BLaER1 (cell line): ENCODE results near the gene OR51S1.
"Not testable (repeated sequence)": the region's sequence is repeated elsewhere in the genome, so short reads cannot be mapped to it uniquely, and the experiment has no call there.

Experiments
- H3K27ac ChIP-seq: shearing (Covaris generic); formaldehyde crosslinking; 2 replicates; pipeline ENCODE4 v1.8.1; 2022
- H3K27me3 ChIP-seq: shearing (Covaris generic); formaldehyde crosslinking; 2 replicates; pipeline ENCODE4 v1.8.1; 2022
- H3K36me3 ChIP-seq: shearing (Covaris generic); formaldehyde crosslinking; 2 replicates; pipeline ENCODE4 v1.8.1; 2022
- H3K4me1 ChIP-seq: shearing (Covaris generic); formaldehyde crosslinking; 2 replicates; pipeline ENCODE4 v1.8.1; 2022
- H3K4me2 ChIP-seq: shearing (Covaris generic); formaldehyde crosslinking; 2 replicates; pipeline ENCODE4 v1.8.1; 2022
- H3K4me3 ChIP-seq: shearing (Covaris generic); formaldehyde crosslinking; 2 replicates; pipeline ENCODE4 v1.8.1; 2022
- H3K9ac ChIP-seq: shearing (Covaris generic); formaldehyde crosslinking; 2 replicates; pipeline ENCODE4 v1.8.1; 2022
- H3K9me3 ChIP-seq: shearing (Covaris generic); formaldehyde crosslinking; 2 replicates; pipeline ENCODE4 v1.8.1; 2022
- H4K20me1 ChIP-seq: shearing (Covaris generic); formaldehyde crosslinking; 2 replicates; pipeline ENCODE4 v1.8.1; 2022
- Cebpa-rat ChIP-seq: shearing (Covaris generic); IDR thresholded peaks from 2 replicates; pipeline ENCODE4 v1.8.1; 2022

Gene OR51S1

GRCh38 chr11:4865855-4866254 lies 16.8 kb upstream of the OR51S1 start:
- H3K27me3 ChIP-seq = no peaks in the 10 kb centered on the region
- H3K9me3 ChIP-seq = peaks cover 7% of the 10 kb centered on the region
- no peak overlapping the region for H3K4me3 ChIP-seq
- no peaks in the 10 kb centered on the region for H3K36me3 ChIP-seq
- H4K20me1 ChIP-seq = no peaks in the 10 kb centered on the region
- no peak for TF ChIP-seq Cebpa-rat
- H3K4me1 ChIP-seq = peaks cover under 1% of the 10 kb centered on the region; the same call in 1 of the 2 replicates
- no peak overlapping the region for H3K27ac ChIP-seq
- no peak overlapping the region for H3K9ac ChIP-seq
- H3K4me2 ChIP-seq = peak overlapping the region; percentile 6; the same call in 1 of the 2 replicates

- no peak overlapping the region for H3K9ac ChIP-seq
- no peak overlapping the region for H3K4me3 ChIP-seq
- no peaks in the 10 kb centered on the region for H4K20me1 ChIP-seq
- H3K27ac ChIP-seq = no peak overlapping the region
- peaks cover 7% of the 10 kb centered on the region for H3K9me3 ChIP-seq
- no peak overlapping the region for H3K4me2 ChIP-seq
- H3K36me3 ChIP-seq = no peaks in the 10 kb centered on the region
- no peaks in the 10 kb centered on the region for H3K4me1 ChIP-seq
- no peaks in the 10 kb centered on the region for H3K27me3 ChIP-seq
- no peak for TF ChIP-seq Cebpa-rat
These were observed 14.9 kb upstream of the OR51S1 start for GRCh38 chr11:4863876-4864275.

- peaks cover 7% of the 10 kb centered on the region for H3K9me3 ChIP-seq
- no peak for TF ChIP-seq Cebpa-rat
- no peak overlapping the region for H3K4me3 ChIP-seq
- H3K4me2 ChIP-seq = no peak overlapping the region
- H3K4me1 ChIP-seq = no peaks in the 10 kb centered on the region
- no peak overlapping the region for H3K27ac ChIP-seq
- no peaks in the 10 kb centered on the region for H3K27me3 ChIP-seq
- H3K36me3 ChIP-seq = no peaks in the 10 kb centered on the region
- no peaks in the 10 kb centered on the region for H4K20me1 ChIP-seq
- no peak overlapping the region for H3K9ac ChIP-seq
These were observed 13.6 kb upstream of the OR51S1 start for GRCh38 chr11:4862447-4863236.

GRCh38 chr11:4854286-4854685 lies 5.3 kb upstream of the OR51S1 start:
- not testable (repeated sequence) for H3K4me3 ChIP-seq, H3K9ac ChIP-seq, H3K36me3 ChIP-seq, H3K4me2 ChIP-seq, H3K9me3 ChIP-seq, H4K20me1 ChIP-seq, H3K4me1 ChIP-seq, H3K27ac ChIP-seq, H3K27me3 ChIP-seq

GRCh38 chr11:4851033-4851432 lies 2.0 kb upstream of the OR51S1 start:
- Histone ChIP-seq H3K36me3 (no peaks in the 10 kb centered on the region), H3K9me3 (no peaks in the 10 kb centered on the region), H3K27me3 (no peaks in the 10 kb centered on the region), H3K9ac (no peak overlapping the region), H3K4me3 (no peak overlapping the region), H3K27ac (no peak overlapping the region), H3K4me2 (no peak overlapping the region), H3K4me1 (no peaks in the 10 kb centered on the region), H4K20me1 (no peaks in the 10 kb centered on the region)
- TF ChIP-seq Cebpa-rat = no peak

GRCh38 chr11:4839851-4840549 lies 9.0 kb downstream of the OR51S1 start:
- Histone ChIP-seq H3K27ac (no peak overlapping the region), H3K9me3 (0 out of 2 replicates have a peak, but pooled peaks cover 3% of the 10 kb centered on the region), H3K4me2 (no peak overlapping the region), H3K36me3 (no peaks in the 10 kb centered on the region), H3K4me3 (no peak overlapping the region), H4K20me1 (no peaks in the 10 kb centered on the region), H3K9ac (no peak overlapping the region), H3K27me3 (no peaks in the 10 kb centered on the region), H3K4me1 (no peaks in the 10 kb centered on the region)
- TF ChIP-seq Cebpa-rat = no peak

GRCh38 chr11:4830909-4831308 lies 18.1 kb downstream of the OR51S1 start:
- TF ChIP-seq Cebpa-rat = no peak
- no peak overlapping the region for H3K9ac ChIP-seq

GRCh38 chr11:4830346-4830745 lies 18.7 kb downstream of the OR51S1 start:
- Histone ChIP-seq H3K4me2 (no peak overlapping the region), H3K27ac (no peak overlapping the region)
- TF ChIP-seq Cebpa-rat = no peak

More at GRCh38 chr11:4830909-4831308, 18.1 kb downstream of the OR51S1 start:
- no peaks in the 10 kb centered on the region for H4K20me1 ChIP-seq
- no peak overlapping the region for H3K4me3 ChIP-seq
- H3K4me1 ChIP-seq = no peaks in the 10 kb centered on the region
- H3K9me3 ChIP-seq = no peaks in the 10 kb centered on the region
- H3K27ac ChIP-seq = no peak overlapping the region
- H3K4me2 ChIP-seq = no peak overlapping the region
- H3K36me3 ChIP-seq = no peaks in the 10 kb centered on the region
- H3K27me3 ChIP-seq = no peaks in the 10 kb centered on the region

GRCh38 chr11:4826425-4826824 lies 22.6 kb downstream of the OR51S1 start:
- Histone ChIP-seq H3K4me2 (no peak overlapping the region), H3K27me3 (no peaks in the 10 kb centered on the region)
- no peak for TF ChIP-seq Cebpa-rat

More at GRCh38 chr11:4830346-4830745, 18.7 kb downstream of the OR51S1 start:
- Histone ChIP-seq H3K36me3 (no peaks in the 10 kb centered on the region), H3K4me1 (no peaks in the 10 kb centered on the region), H3K9ac (no peak overlapping the region), H3K9me3 (no peaks in the 10 kb centered on the region), H3K27me3 (no peaks in the 10 kb centered on the region), H3K4me3 (no peak overlapping the region), H4K20me1 (no peaks in the 10 kb centered on the region)

GRCh38 chr11:4825132-4825531 lies 23.9 kb downstream of the OR51S1 start:
- no peaks in the 10 kb centered on the region for H3K36me3 ChIP-seq
- H3K4me3 ChIP-seq = no peak overlapping the region
- H3K9ac ChIP-seq = no peak overlapping the region
- no peak overlapping the region for H3K27ac ChIP-seq
- H3K4me1 ChIP-seq = no peaks in the 10 kb centered on the region
- H3K9me3 ChIP-seq = no peaks in the 10 kb centered on the region
- H3K27me3 ChIP-seq = no peaks in the 10 kb centered on the region
- TF ChIP-seq Cebpa-rat = no peak
- no peak overlapping the region for H3K4me2 ChIP-seq
- H4K20me1 ChIP-seq = no peaks in the 10 kb centered on the region

More at GRCh38 chr11:4826425-4826824, 22.6 kb downstream of the OR51S1 start:
- no peaks in the 10 kb centered on the region for H3K36me3 ChIP-seq
- no peak overlapping the region for H3K9ac ChIP-seq
- no peaks in the 10 kb centered on the region for H3K9me3 ChIP-seq
- no peak overlapping the region for H3K4me3 ChIP-seq
- no peaks in the 10 kb centered on the region for H3K4me1 ChIP-seq
- no peak overlapping the region for H3K27ac ChIP-seq
- H4K20me1 ChIP-seq = no peaks in the 10 kb centered on the region
